ENCODE measurements around the gene MMS22L.

The MMS22L gene

GRCh38 chr6:97145691-97146090 is 137.3 kb downstream of the MMS22L start:
- DNase-seq (ENCODE audit: low read depth): no peak

GRCh38 chr6:97141756-97142155 is 141.3 kb downstream of the MMS22L start:
- no peak for DNase-seq (ENCODE audit: low read depth)

GRCh38 chr6:97138581-97138980 is 144.4 kb downstream of the MMS22L start:
- DNase-seq (ENCODE audit: low read depth): no peak

GRCh38 chr6:97136626-97137358 is 146.2 kb downstream of the MMS22L start:
- no peak for DNase-seq (ENCODE audit: low read depth)

GRCh38 chr6:97133067-97133466 is 149.9 kb downstream of the MMS22L start:
- DNase-seq (ENCODE audit: low read depth): no peak

GRCh38 chr6:97129106-97129505 is 153.9 kb downstream of the MMS22L start:
- no peak for DNase-seq (ENCODE audit: low read depth)

GRCh38 chr6:97128507-97128906 is 154.5 kb downstream of the MMS22L start:
- no peak for DNase-seq (ENCODE audit: low read depth)

GRCh38 chr6:97123652-97124051 is 159.4 kb downstream of the MMS22L start:
- DNase-seq (ENCODE audit: low read depth): no peak

- no peak for DNase-seq (ENCODE audit: low read depth)
These were observed 159.9 kb downstream of the MMS22L start for GRCh38 chr6:97123112-97123511.

- DNase-seq (ENCODE audit: low read depth): no peak
These were observed 162.5 kb downstream of the MMS22L start for GRCh38 chr6:97120511-97120910.

- DNase-seq (ENCODE audit: low read depth): no peak
These were observed 168.4 kb downstream of the MMS22L start for GRCh38 chr6:97114645-97115044.

GRCh38 chr6:97113170-97113569 is 169.8 kb downstream of the MMS22L start:
- DNase-seq (ENCODE audit: low read depth): no peak

GRCh38 chr6:97111243-97111642 is 171.8 kb downstream of the MMS22L start:
- DNase-seq (ENCODE audit: low read depth): no peak

- no peak for DNase-seq (ENCODE audit: low read depth)
These were observed 172.4 kb downstream of the MMS22L start for GRCh38 chr6:97110626-97111025.

- no peak for DNase-seq (ENCODE audit: low read depth)
These were observed 172.9 kb downstream of the MMS22L start for GRCh38 chr6:97110149-97110548.

- DNase-seq (ENCODE audit: low read depth): no peak
These were observed 173.6 kb downstream of the MMS22L start for GRCh38 chr6:97109444-97109843.

GRCh38 chr6:97102145-97102790 is 180.7 kb downstream of the MMS22L start:
- no peak for DNase-seq (ENCODE audit: low read depth)

GRCh38 chr6:97100696-97101095 is 182.3 kb downstream of the MMS22L start:
- DNase-seq (ENCODE audit: low read depth): no peak

GRCh38 chr6:97097068-97098047 is 185.7 kb downstream of the MMS22L start:
- no peak for DNase-seq (ENCODE audit: low read depth)

- DNase-seq (ENCODE audit: low read depth): no peak
These were observed 187.6 kb downstream of the MMS22L start for GRCh38 chr6:97095311-97095850.

- no peak for DNase-seq (ENCODE audit: low read depth)
These were observed 188.6 kb downstream of the MMS22L start for GRCh38 chr6:97094376-97094775.

- DNase-seq (ENCODE audit: low read depth): no peak
These were observed 190.2 kb downstream of the MMS22L start for GRCh38 chr6:97092673-97093305.

All from CMK (cell line).